ENCODE data around the gene PRICKLE4. TPM values are rescaled to one million over a fixed set of nuclear protein-coding genes. Genes with fewer than 3 reads are reported as not detected.

Gene PRICKLE4
- total RNA-seq, 1 experiment from 2014 or later = 1.5 TPM

DNA sequence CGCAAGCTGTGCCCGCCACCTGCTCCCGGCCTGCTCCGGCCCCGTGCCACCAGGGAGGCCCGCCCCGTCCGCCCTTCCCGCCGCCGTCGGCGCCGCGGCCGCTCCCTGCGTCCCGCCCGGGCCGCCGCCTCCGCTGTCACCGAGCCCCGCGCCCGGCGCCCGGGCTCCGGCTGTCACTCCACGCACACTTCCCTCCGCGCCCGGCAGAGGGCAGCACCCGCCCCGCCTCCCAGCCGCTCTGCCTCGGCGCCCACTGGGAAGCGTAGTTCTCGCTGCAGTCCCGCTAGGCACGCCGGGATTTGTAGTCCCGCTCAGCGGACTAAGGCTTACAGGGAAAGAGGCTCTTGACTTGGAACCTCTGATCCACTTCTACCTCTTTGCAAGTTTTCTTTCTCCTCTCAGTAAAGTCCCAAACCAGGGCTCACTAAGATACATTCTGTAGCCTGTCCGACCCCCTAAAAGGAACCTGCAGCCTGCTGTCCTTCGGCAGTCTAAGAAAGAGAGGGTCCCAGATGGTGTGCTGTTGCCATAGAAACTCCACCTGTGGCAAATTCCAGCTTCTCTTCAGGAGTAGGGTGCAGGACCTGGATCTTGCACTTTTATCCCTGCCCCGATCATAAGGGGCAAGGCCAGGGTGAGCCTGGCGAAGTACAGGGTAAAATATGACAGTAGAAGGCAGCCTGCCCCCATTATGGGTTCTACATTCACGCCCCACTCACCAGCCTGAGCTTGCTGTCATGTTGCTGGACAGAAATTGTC, 45.0 kb upstream of the PRICKLE4 start, which contains the start of gene TFEB (continued):
- TF ChIP-seq, protein P1, sequence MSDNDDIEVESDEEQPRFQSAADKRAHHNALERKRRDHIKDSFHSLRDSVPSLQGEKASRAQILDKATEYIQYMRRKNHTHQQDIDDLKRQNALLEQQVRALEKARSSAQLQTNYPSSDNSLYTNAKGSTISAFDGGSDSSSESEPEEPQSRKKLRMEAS (CRISPR knock-in tag; IDR thresholded peaks at IDR 0.05) = 0 out of 2 replicates have a peak, but pooled peaks have one; percentile 26
- TF ChIP-seq NFYB (CRISPR knock-in tag; conservative IDR thresholded peaks at IDR 0.05; ENCODE audit: low read depth) (no peak), GABPB1 (CRISPR knock-in tag; IDR thresholded peaks at IDR 0.05) (peak; percentile 72), FOXP1 (CRISPR knock-in tag; IDR thresholded peaks at IDR 0.05; ENCODE audit: borderline replicate concordance) (no peak), RORB (CRISPR knock-in tag; IDR thresholded peaks at IDR 0.05) (no peak)

DNA sequence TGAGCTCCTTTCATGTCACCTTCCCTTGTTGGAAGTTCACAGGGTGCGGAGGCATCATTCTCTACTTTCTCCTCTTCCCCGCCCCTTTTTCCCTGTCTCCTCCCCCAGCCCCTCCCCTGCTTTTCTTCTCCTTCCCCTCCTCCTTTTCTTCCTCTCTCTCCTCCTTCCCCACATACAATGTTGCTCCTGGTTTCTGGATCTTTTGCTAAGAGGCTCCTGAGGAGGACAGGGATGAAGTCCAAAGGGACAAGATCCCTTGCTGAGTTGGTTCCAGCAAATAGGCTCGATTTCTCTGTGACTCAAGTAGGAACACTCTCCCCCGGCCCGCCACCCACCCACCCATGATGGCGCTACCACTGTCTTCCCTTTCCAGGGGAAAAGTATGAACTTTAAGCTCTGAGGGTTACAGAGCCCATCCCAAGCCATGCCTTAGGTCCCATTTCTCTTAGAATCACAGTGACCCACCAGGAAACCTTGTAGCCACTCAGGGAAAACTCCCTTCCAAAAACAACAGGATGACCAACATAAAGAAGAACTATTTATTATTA, 44.3 kb upstream of the PRICKLE4 start:
- ATAC-seq = no peak
- Mint-ChIP-seq H3K27ac (no peak overlapping the region), H3K36me3 (no peaks in the 10 kb centered on the region), H3K9me3 (no peaks in the 10 kb centered on the region), H3K4me1 (peaks cover 26% of the 10 kb centered on the region), H3K27me3 (ENCODE audit: low read depth) (peaks cover 18% of the 10 kb centered on the region), H3K4me3 (peak overlapping the region; percentile 67)
- DNase-seq (ENCODE audit: low spot score) = no peak
- ChIA-PET CTCF (interaction anchor here (0.6 to 4.6 kb wide), 9 partner anchors 13 to 137 kb away, joined by 3 to 37 read pairs (median 4); partner anchors contain the start of genes FRS3 and TOMM6), POLR2A (no interaction called here)
- TF ChIP-seq ZNF138 (CRISPR knock-in tag; conservative IDR thresholded peaks at IDR 0.05) = no peak
- TF ChIP-seq, protein P2, sequence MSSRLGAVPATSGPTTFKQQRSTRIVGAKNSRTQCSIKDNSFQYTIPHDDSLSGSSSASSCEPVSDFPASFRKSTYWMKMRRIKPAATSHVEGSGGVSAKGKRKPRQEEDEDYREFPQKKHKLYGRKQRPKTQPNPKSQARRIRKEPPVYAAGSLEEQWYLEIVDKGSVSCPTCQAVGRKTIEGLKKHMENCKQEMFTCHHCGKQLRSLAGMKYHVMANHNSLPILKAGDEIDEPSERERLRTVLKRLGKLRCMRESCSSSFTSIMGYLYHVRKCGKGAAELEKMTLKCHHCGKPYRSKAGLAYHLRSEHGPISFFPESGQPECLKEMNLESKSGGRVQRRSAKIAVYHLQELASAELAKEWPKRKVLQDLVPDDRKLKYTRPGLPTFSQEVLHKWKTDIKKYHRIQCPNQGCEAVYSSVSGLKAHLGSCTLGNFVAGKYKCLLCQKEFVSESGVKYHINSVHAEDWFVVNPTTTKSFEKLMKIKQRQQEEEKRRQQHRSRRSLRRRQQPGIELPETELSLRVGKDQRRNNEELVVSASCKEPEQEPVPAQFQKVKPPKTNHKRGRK (CRISPR knock-in tag; IDR thresholded peaks at IDR 0.05; ENCODE audit: borderline replicate concordance) = no peak
- TF ChIP-seq, protein P3, sequence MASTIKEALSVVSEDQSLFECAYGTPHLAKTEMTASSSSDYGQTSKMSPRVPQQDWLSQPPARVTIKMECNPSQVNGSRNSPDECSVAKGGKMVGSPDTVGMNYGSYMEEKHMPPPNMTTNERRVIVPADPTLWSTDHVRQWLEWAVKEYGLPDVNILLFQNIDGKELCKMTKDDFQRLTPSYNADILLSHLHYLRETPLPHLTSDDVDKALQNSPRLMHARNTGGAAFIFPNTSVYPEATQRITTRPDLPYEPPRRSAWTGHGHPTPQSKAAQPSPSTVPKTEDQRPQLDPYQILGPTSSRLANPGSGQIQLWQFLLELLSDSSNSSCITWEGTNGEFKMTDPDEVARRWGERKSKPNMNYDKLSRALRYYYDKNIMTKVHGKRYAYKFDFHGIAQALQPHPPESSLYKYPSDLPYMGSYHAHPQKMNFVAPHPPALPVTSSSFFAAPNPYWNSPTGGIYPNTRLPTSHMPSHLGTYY (CRISPR knock-in tag; IDR thresholded peaks at IDR 0.05) = no peak
- TF ChIP-seq, protein P4, sequence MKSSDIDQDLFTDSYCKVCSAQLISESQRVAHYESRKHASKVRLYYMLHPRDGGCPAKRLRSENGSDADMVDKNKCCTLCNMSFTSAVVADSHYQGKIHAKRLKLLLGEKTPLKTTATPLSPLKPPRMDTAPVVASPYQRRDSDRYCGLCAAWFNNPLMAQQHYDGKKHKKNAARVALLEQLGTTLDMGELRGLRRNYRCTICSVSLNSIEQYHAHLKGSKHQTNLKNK (CRISPR knock-in tag; IDR thresholded peaks at IDR 0.05) = no peak
- TF ChIP-seq, protein P5, sequence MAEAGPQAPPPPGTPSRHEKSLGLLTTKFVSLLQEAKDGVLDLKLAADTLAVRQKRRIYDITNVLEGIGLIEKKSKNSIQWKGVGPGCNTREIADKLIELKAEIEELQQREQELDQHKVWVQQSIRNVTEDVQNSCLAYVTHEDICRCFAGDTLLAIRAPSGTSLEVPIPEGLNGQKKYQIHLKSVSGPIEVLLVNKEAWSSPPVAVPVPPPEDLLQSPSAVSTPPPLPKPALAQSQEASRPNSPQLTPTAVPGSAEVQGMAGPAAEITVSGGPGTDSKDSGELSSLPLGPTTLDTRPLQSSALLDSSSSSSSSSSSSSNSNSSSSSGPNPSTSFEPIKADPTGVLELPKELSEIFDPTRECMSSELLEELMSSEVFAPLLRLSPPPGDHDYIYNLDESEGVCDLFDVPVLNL (CRISPR knock-in tag; IDR thresholded peaks at IDR 0.05; ENCODE audit: borderline replicate concordance, low read depth) = no peak
- TF ChIP-seq, protein P6, sequence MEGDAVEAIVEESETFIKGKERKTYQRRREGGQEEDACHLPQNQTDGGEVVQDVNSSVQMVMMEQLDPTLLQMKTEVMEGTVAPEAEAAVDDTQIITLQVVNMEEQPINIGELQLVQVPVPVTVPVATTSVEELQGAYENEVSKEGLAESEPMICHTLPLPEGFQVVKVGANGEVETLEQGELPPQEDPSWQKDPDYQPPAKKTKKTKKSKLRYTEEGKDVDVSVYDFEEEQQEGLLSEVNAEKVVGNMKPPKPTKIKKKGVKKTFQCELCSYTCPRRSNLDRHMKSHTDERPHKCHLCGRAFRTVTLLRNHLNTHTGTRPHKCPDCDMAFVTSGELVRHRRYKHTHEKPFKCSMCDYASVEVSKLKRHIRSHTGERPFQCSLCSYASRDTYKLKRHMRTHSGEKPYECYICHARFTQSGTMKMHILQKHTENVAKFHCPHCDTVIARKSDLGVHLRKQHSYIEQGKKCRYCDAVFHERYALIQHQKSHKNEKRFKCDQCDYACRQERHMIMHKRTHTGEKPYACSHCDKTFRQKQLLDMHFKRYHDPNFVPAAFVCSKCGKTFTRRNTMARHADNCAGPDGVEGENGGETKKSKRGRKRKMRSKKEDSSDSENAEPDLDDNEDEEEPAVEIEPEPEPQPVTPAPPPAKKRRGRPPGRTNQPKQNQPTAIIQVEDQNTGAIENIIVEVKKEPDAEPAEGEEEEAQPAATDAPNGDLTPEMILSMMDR (IDR thresholded peaks at IDR 0.05) = no peak
- no peak for TF ChIP-seq GTF2I (CRISPR knock-in tag; conservative IDR thresholded peaks at IDR 0.05)
- TF ChIP-seq, protein P7, sequence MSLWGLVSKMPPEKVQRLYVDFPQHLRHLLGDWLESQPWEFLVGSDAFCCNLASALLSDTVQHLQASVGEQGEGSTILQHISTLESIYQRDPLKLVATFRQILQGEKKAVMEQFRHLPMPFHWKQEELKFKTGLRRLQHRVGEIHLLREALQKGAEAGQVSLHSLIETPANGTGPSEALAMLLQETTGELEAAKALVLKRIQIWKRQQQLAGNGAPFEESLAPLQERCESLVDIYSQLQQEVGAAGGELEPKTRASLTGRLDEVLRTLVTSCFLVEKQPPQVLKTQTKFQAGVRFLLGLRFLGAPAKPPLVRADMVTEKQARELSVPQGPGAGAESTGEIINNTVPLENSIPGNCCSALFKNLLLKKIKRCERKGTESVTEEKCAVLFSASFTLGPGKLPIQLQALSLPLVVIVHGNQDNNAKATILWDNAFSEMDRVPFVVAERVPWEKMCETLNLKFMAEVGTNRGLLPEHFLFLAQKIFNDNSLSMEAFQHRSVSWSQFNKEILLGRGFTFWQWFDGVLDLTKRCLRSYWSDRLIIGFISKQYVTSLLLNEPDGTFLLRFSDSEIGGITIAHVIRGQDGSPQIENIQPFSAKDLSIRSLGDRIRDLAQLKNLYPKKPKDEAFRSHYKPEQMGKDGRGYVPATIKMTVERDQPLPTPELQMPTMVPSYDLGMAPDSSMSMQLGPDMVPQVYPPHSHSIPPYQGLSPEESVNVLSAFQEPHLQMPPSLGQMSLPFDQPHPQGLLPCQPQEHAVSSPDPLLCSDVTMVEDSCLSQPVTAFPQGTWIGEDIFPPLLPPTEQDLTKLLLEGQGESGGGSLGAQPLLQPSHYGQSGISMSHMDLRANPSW (CRISPR knock-in tag; conservative IDR thresholded peaks at IDR 0.05; ENCODE audit: low read depth) = no peak
- TF ChIP-seq SOX15 (CRISPR knock-in tag; IDR thresholded peaks at IDR 0.05) = no peak
- no peak for TF ChIP-seq TEAD4 (CRISPR knock-in tag; IDR thresholded peaks at IDR 0.05)
- TF ChIP-seq ZBTB21 (CRISPR knock-in tag; IDR thresholded peaks at IDR 0.05; ENCODE audit: borderline replicate concordance) = no peak
- TF ChIP-seq IRF2 (CRISPR knock-in tag; IDR thresholded peaks at IDR 0.05; ENCODE audit: borderline replicate concordance, low read depth) = no peak
